Measurements from ENCODE around the gene NRXN3.

DNA sequence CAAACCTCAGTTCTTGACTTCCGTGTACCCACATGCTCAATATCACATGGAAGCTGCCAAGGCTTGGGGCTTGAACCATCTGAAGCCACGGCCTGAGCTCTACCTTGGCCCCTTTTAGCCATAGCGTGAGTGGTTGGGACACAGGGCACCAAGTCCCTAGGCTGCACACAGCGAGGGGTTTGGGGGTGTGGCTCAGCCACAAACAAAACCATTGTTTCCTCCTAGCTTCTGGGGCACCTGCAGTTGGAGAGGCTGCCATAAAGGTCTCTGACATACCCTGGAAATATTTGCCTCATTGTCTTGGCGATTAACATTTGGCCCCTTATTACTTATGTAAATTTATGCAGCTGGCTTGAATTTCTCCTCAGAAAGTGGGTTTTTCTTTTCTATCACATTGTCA, 628.6 kb downstream of the NRXN3 start:
- TF ChIP-seq, protein P1, sequence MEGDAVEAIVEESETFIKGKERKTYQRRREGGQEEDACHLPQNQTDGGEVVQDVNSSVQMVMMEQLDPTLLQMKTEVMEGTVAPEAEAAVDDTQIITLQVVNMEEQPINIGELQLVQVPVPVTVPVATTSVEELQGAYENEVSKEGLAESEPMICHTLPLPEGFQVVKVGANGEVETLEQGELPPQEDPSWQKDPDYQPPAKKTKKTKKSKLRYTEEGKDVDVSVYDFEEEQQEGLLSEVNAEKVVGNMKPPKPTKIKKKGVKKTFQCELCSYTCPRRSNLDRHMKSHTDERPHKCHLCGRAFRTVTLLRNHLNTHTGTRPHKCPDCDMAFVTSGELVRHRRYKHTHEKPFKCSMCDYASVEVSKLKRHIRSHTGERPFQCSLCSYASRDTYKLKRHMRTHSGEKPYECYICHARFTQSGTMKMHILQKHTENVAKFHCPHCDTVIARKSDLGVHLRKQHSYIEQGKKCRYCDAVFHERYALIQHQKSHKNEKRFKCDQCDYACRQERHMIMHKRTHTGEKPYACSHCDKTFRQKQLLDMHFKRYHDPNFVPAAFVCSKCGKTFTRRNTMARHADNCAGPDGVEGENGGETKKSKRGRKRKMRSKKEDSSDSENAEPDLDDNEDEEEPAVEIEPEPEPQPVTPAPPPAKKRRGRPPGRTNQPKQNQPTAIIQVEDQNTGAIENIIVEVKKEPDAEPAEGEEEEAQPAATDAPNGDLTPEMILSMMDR (IDR thresholded peaks at IDR 0.05; ENCODE audit: insufficient read depth, low read length, poor library complexity, severe bottlenecking): no peak
- TF ChIP-seq EZH2phosphoT487 (conservative IDR thresholded peaks at IDR 0.05; ENCODE audit: low read length): no peak
